Measurements from ENCODE around the gene TBX5.

Gene TBX5

GRCh38 chr12:114316076-114316475 is 89.9 kb downstream of the TBX5 start:
- no peaks in the 10 kb centered on the region for H3K9me3 ChIP-seq (ENCODE audit: control insufficient read depth, low read length)
- 64 to 78% methylated on average over 5 of the region's 5 CpGs for WGBS, 2 experiments (ENCODE audit: insufficient coverage in 2 of 2)
- H3K36me3 ChIP-seq (ENCODE audit: control insufficient read depth, insufficient read depth, low read length): no peaks in the 10 kb centered on the region
- H3K4me1 ChIP-seq (ENCODE audit: control insufficient read depth, insufficient read depth, low read length, poor library complexity, severe bottlenecking): peaks cover 3% of the 10 kb centered on the region
- no peak overlapping the region for H3K4me3 ChIP-seq (ENCODE audit: extremely low read depth, insufficient read depth, low read length, poor library complexity, severe bottlenecking)
- H3K27ac ChIP-seq (ENCODE audit: low read depth, low read length, severe bottlenecking): peak overlapping the region; percentile 62

GRCh38 chr12:114314974-114315720 is 90.8 kb downstream of the TBX5 start:
- Histone ChIP-seq H3K4me1 (ENCODE audit: control insufficient read depth, insufficient read depth, low read length, poor library complexity, severe bottlenecking) (peaks cover 3% of the 10 kb centered on the region), H3K4me3 (ENCODE audit: extremely low read depth, insufficient read depth, low read length, poor library complexity, severe bottlenecking) (no peak overlapping the region), H3K36me3 (ENCODE audit: control insufficient read depth, insufficient read depth, low read length) (no peaks in the 10 kb centered on the region), H3K27ac (ENCODE audit: low read depth, low read length, severe bottlenecking) (no peak overlapping the region), H3K9me3 (ENCODE audit: control insufficient read depth, low read length) (no peaks in the 10 kb centered on the region)
- WGBS, 2 experiments (ENCODE audit: insufficient coverage in 2 of 2): 89 to 94% methylated on average over 15 of the region's 16 CpGs

- Histone ChIP-seq H3K4me3 (ENCODE audit: extremely low read depth, insufficient read depth, low read length, poor library complexity, severe bottlenecking) (no peak overlapping the region), H3K9me3 (ENCODE audit: control insufficient read depth, low read length) (no peaks in the 10 kb centered on the region), H3K36me3 (ENCODE audit: control insufficient read depth, insufficient read depth, low read length) (no peaks in the 10 kb centered on the region), H3K4me1 (ENCODE audit: control insufficient read depth, insufficient read depth, low read length, poor library complexity, severe bottlenecking) (peaks cover 3% of the 10 kb centered on the region), H3K27ac (ENCODE audit: low read depth, low read length, severe bottlenecking) (no peak overlapping the region)
- 84 to 85% methylated on average over 4 to 7 of the region's 7 CpGs for WGBS, 2 experiments (ENCODE audit: insufficient coverage in 2 of 2)
Measured at GRCh38 chr12:114314403-114314802, 91.5 kb downstream of the TBX5 start.

GRCh38 chr12:114313910-114314309 is 92.0 kb downstream of the TBX5 start:
- 75% methylated on average over 1 of the region's 2 CpGs; no CpG with 5 or more reads in 1 of the 2 experiments for WGBS, 2 experiments (ENCODE audit: insufficient coverage in 2 of 2)
- Histone ChIP-seq H3K9me3 (ENCODE audit: control insufficient read depth, low read length) (no peaks in the 10 kb centered on the region), H3K4me3 (ENCODE audit: extremely low read depth, insufficient read depth, low read length, poor library complexity, severe bottlenecking) (no peak overlapping the region), H3K36me3 (ENCODE audit: control insufficient read depth, insufficient read depth, low read length) (no peaks in the 10 kb centered on the region), H3K27ac (ENCODE audit: low read depth, low read length, severe bottlenecking) (no peak overlapping the region), H3K4me1 (ENCODE audit: control insufficient read depth, insufficient read depth, low read length, poor library complexity, severe bottlenecking) (peaks cover 3% of the 10 kb centered on the region)

- H3K9me3 ChIP-seq (ENCODE audit: control insufficient read depth, low read length): no peaks in the 10 kb centered on the region
- no peak overlapping the region for H3K27ac ChIP-seq (ENCODE audit: low read depth, low read length, severe bottlenecking)
- H3K4me1 ChIP-seq (ENCODE audit: control insufficient read depth, insufficient read depth, low read length, poor library complexity, severe bottlenecking): peaks cover 3% of the 10 kb centered on the region
- 92 to 93% methylated on average over 3 to 4 of the region's 4 CpGs for WGBS, 2 experiments (ENCODE audit: insufficient coverage in 2 of 2)
- no peaks in the 10 kb centered on the region for H3K36me3 ChIP-seq (ENCODE audit: control insufficient read depth, insufficient read depth, low read length)
- no peak overlapping the region for H3K4me3 ChIP-seq (ENCODE audit: extremely low read depth, insufficient read depth, low read length, poor library complexity, severe bottlenecking)
Measured at GRCh38 chr12:114311974-114312373, 94.0 kb downstream of the TBX5 start.

- Histone ChIP-seq H3K36me3 (ENCODE audit: control insufficient read depth, insufficient read depth, low read length) (no peaks in the 10 kb centered on the region), H3K27ac (ENCODE audit: low read depth, low read length, severe bottlenecking) (no peak overlapping the region), H3K9me3 (ENCODE audit: control insufficient read depth, low read length) (peaks cover 2% of the 10 kb centered on the region), H3K4me3 (ENCODE audit: extremely low read depth, insufficient read depth, low read length, poor library complexity, severe bottlenecking) (no peak overlapping the region), H3K4me1 (ENCODE audit: control insufficient read depth, insufficient read depth, low read length, poor library complexity, severe bottlenecking) (no peaks in the 10 kb centered on the region)
- no CpG with 5 or more reads among the region's 1 CpG for WGBS, 2 experiments (ENCODE audit: insufficient coverage in 2 of 2)
Measured at GRCh38 chr12:114306646-114307045, 99.3 kb downstream of the TBX5 start.

- Histone ChIP-seq H3K4me3 (ENCODE audit: extremely low read depth, insufficient read depth, low read length, poor library complexity, severe bottlenecking) (no peak overlapping the region), H3K36me3 (ENCODE audit: control insufficient read depth, insufficient read depth, low read length) (no peaks in the 10 kb centered on the region), H3K27ac (ENCODE audit: low read depth, low read length, severe bottlenecking) (no peak overlapping the region), H3K4me1 (ENCODE audit: control insufficient read depth, insufficient read depth, low read length, poor library complexity, severe bottlenecking) (no peaks in the 10 kb centered on the region), H3K9me3 (ENCODE audit: control insufficient read depth, low read length) (peaks cover 2% of the 10 kb centered on the region)
Measured at GRCh38 chr12:114305446-114305845, 100.5 kb downstream of the TBX5 start.
